NCI-H345 (cell line): ENCODE data around the gene SEC31A.

ENCODE experiments used
- DNase-seq: peaks from one replicate; lab custom pipeline; 2025; lab: John Stamatoyannopoulos, UW

Gene SEC31A

DNA sequence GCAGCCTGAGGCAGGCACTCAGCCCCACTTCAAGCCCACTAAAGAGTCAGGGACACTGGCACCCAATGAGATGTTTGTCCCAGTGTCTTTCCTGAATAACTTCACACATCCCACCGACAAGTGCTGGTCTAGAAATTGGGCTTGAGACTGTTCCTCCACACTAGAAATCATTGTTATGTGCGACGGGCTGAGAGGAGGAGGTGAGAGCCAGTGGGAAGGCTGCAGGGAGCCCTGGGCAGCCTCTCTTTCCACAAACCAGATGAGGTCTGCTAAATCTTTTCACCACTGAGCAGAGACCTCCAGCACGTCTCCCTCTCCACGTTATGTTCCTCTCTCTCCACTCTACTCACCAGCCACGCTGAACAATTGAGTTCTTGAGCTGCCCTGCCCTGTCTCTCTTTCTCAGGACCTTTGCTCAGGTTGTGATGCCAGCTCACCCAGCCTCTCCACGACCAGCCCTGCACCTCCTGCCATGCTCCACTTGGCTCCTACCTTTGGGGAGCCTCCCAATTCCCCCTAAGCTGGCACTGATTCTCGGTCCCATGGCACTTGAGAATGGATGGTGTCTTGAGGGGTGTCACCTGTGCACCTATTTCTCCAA, 100.8 kb downstream of the SEC31A start:
- no peak for DNase-seq

DNA sequence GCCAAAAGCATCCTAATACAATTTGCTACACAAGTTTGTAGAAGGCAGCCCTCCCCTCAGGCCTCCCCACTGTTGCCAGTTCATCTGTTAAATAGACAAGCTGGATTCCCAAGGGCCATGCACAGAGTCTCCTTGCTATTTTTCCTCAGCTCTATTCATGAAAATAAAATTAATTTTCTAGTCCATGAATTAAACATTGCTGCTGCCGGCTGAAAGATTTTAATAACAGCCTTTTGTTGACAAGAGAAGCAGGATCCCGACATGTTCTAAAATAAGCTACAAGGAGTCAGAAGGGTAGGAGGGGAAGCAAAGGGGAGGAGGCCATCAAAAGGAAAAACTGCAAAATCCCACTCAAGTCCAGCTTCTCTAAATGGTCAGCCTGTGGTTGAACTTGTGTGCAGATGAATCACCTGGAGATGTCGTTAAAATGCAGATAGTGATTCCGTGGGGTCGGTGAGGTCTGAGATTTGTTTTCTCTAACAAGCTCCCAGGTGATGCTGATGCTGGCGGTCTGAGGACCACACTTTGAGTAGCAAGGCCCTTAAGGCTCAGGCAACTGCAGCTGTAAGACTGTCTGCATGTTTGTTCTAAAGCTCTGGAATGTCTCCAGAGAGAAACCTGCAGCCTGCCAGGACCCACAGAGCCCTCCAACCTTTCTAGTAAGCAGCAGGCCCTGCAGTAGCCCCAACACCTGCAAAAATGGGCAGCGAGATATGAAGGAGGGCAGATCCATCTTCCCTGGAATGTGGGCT, 101.8 kb downstream of the SEC31A start:
- no peak for DNase-seq

DNA sequence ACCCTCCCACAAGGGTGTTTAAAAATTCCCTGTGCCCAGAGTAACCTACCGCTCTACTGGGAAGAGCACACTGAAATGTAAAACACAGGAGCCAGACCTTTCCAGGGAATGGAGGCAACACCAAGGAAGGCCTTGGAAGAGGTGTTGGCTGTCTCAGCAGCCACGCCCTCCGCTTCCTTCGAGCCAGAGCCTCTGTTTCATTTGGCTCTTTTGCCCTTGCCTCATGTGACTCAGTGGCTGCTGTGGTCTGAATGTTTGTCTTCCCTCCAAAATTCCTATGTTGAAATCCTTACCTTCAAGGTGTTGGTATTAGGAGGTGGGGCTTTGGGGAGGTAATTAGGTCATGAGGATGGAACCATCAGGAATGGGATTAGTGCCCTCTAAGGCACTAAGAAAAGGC, 103.6 kb downstream of the SEC31A start:
- DNase-seq = no peak

DNA sequence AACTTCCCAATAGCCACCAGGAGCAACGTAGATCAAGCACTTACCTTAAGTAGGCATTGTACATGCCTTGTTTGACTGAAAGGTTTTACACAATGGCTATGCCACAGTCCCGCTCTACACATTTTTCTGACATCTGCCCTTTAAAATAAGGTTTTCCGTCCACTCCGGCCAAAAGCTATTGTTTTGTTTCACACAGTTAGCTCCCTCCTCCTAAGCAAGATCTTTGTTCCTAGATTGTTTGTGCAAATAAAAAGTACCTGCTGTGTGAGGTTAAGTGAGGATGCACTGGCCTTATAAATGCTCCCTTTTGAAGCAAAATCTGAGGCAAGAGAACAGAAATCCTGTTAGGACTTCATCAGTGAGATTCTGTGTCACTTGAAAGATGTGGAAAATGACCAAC, 104.1 kb downstream of the SEC31A start:
- DNase-seq = no peak

DNA sequence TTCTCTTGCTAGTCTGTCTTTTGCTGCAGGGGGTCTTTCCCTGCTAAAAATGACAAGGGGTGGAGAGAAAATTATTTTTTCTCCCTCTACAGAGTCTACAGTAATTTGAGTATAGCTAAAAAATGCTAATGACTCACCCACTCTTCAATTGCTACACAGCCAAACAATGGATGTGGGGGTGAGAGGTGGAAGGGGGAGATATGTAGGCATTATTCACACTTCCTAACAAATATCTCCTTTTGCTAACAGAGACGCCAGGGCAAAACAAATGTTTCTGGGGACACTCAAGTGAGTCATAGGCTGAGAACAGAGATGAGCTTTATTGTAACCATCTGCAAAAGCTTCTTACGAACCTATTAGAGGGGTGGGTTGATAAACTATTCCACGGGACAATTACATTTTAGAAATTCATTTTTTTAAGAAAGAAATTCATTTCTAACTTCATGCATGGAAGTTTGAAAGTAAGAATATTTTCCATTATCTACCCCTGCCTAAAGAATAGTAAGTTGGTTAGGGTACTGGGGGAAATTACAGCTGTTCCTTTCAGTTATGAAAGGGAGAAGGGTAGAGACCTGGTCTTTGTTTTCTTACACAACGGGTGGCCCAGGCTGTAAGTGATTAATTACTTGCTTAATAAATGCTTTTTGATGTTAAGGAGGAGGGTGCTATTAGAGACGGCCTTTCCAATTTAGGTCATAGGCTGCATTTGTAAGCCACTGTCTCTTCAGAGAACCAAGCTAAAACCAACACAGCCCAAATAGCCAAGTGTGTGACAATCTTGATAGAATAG, 105.1 kb downstream of the SEC31A start:
- no peak for DNase-seq

GRCh38 chr4:82784681-82785610, 106.0 kb downstream of the SEC31A start:
- DNase-seq = no peak

- DNase-seq = no peak
Measured at GRCh38 chr4:82782626-82783345, 108.2 kb downstream of the SEC31A start.

DNA sequence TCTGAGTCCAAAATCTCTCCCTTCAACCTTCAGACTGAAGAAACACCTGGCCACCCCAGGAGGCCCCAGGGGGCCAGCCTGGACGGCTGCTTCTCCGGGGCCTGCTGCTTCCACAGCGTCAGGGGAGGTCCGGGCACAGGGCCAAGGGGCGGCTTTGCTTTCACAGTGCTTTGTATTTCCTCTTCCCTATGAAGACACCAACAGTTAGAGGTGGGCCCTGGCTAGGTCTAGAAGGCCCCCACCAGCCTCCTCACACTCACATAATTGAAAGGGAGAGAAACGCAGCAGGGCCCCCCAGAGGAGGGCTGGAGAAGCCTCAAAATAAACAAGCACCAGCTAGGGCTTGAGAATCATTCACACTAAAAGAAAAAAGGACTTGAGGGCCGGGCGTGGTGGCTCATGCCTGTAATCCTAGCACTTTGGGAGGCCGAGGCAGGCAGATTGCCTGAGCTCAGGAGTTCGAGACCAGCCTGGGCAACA, 110.2 kb downstream of the SEC31A start:
- DNase-seq = peak; percentile 97

- no peak for DNase-seq
Measured at GRCh38 chr4:82780170-82780751, 110.7 kb downstream of the SEC31A start.

DNA sequence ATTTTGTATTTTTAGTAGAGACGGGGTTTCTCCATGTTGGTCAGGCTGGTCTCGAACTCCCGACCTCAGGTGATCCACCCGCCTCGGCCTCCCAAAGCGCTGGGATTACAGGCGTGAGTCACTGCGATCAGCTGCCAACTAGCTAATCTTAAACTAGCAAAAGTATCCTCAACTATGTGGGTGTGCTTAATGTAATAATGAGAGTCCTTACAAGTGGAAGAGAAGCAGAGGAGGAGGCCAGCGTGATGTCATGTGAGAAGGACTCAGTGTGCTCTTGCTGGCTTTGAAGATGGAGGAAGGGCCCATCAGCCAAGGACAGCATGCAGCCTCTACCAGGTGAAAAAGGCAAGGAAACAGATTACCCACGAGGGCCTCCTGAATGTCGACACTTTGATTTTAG, 111.9 kb downstream of the SEC31A start:
- no peak for DNase-seq

DNA sequence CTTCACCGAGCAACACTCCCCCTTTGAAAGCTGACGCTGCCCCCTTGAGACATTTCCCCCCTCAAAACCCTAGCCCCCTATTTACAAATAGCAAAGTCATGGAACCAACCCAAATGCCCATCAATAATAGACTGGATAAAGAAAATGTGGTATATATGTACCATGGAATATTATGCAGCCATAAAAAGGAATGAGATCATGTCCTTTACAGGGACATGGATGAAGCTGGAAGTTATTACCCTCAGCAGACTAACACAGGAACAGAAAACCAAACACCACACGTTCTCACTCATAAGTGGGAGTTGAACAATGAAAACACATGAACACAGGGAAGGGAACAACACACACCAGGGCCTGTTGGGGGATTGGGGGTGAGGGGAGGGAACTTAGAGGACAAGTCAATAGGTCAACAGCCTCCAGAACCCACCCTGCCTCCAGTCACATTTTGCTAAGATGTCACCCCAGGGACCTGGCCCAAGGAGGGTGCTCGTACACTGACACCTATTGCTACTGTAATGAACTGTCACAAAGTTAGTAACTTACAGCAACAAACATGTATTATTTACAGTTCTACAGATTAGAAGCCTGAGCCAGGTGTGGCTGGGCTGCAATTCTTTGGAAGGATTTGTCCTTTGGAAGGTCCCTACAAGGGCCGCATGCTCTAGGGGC, 113.0 kb downstream of the SEC31A start:
- no peak for DNase-seq

DNA sequence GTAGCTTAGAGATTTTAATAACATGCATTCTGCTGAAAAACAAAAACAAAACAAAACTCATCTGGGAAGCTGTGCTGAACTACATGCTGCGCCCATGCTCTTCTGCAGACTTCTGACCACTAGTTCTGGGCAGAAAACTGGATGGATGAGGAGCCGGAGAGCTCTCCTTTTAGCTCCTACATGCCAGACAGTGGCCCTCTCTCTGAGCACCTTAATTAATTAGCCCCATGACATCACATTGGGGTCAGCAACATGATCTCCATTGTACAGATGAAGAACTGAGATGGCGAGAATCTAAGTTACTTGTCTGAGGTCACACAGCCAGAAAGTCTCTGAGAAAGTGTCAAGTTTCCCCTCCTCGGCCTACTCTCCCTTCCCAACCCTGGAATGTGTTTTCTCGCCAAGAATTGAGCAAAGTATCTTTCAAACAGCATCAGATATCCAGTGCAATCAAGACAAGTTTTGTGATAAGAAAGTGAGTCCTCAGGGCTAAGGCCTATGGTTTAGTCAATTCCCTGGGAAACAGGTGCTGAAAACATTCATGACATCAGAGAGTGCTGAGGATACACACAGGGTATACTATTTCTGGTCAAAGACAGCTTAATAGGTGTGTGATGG, 113.9 kb downstream of the SEC31A start:
- DNase-seq = no peak

GRCh38 chr4:82775243-82775642, 115.7 kb downstream of the SEC31A start:
- DNase-seq = no peak

DNA sequence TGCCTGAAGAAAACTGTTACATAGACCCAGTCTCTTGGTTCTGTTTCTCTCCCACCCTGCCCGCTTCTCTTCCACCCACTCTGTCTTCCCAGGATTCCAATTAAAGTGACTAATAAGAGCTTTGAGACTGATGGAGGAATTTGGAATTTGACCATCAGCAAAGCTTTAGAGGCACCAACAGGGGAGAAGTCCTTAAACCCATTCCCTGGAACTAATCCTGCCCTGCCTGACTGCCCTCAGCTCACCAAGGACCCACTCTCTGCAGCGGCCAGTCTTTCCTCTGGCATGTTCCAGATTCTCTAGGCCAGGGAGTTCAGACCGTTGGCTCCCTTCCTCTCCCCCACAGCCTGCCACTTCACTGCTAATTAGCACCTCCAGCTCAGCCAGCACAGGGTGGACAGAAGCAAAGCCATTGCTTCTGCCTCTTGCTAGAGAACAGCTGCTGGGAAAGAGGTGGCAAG, 116.2 kb downstream of the SEC31A start:
- DNase-seq = no peak

DNA sequence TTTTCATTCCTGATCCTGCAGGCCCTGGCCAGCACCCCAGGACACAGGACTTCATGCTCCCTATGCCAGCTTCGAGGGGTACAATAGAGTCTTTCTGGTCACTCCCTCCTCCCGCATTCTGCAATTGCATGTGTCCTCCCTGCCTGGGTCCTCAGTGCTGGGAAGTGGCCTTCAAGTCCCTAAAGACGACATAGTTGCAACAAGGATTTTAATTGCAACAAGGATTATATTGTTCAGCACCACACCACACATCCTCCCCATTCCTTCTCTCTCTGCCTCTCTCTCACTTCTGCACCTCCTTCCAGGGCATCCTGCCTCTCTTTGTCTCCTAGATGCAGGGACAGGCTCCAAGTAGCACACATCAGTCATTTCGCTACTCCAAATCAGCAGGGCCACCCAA, 117.9 kb downstream of the SEC31A start:
- no peak for DNase-seq

DNA sequence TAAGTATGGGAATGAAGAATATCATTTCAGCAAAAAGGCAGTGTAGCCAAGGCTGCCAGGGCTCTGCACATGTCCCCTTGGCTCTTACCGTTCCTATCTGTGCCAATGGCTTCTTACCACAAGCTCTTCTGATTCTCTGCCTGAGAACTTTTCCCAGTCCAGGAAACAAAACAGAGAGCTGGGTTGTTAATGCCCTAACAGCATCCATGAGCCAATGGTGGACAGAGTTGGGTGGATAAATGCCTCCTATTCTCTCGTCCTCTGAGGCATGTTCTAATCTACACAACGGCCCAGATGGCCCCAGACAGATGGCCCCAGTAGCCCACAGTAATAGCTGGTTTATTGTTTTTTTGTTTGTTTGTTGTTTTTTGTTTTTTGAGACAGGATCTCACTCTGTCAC, 120.3 kb downstream of the SEC31A start:
- no peak for DNase-seq
